ENCODE results near the gene PANK4. TPM values are rescaled to one million over a fixed set of nuclear protein-coding genes. Genes with fewer than 3 reads are reported as not detected.
"Not testable (repeated sequence)": the region's sequence is repeated elsewhere in the genome, so short reads cannot be mapped to it uniquely, and the experiment has no call there.

The PANK4 gene
- total RNA-seq, 1 experiment from 2014 or later, result 22.1 TPM

DNA sequence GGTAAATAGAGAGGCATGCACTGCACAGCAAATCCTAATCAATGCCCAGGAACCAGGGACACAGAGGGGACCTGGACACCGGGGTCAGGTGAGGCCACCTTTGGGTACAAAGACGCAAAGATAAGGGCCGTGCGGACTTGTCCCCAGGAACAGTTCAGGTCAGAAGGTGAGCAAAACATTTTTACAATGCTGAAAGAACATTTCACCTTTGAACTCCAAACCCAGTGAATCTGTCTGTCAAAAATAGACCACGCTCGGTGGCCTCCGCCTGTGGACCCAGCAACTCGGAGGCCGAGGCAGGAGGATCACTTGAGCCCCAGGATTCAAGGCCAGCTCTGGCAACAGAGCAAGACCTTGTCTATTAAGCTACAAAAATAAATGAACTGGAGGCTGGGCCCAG lies 45.0 kb upstream of the PANK4 start:
- peaks cover 23% of the 10 kb centered on the region for H3K27me3 Mint-ChIP-seq (ENCODE audit: insufficient read depth, unreplicated experiment)

GRCh38 chr1:2570332-2570731 lies 43.9 kb upstream of the PANK4 start:
- ChIA-PET POLR2A (no interaction called here), CTCF (no interaction called here)
- no TSS peak for BruUV-seq (replicated peaks)
- peaks cover 10% of the 10 kb centered on the region for H3K9me3 Mint-ChIP-seq (ENCODE audit: unreplicated experiment)
- TF ChIP-seq, protein P1, sequence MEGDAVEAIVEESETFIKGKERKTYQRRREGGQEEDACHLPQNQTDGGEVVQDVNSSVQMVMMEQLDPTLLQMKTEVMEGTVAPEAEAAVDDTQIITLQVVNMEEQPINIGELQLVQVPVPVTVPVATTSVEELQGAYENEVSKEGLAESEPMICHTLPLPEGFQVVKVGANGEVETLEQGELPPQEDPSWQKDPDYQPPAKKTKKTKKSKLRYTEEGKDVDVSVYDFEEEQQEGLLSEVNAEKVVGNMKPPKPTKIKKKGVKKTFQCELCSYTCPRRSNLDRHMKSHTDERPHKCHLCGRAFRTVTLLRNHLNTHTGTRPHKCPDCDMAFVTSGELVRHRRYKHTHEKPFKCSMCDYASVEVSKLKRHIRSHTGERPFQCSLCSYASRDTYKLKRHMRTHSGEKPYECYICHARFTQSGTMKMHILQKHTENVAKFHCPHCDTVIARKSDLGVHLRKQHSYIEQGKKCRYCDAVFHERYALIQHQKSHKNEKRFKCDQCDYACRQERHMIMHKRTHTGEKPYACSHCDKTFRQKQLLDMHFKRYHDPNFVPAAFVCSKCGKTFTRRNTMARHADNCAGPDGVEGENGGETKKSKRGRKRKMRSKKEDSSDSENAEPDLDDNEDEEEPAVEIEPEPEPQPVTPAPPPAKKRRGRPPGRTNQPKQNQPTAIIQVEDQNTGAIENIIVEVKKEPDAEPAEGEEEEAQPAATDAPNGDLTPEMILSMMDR (IDR thresholded peaks at IDR 0.05; ENCODE audit: unreplicated experiment), result no peak
- no peak overlapping the region for H3K4me3 Mint-ChIP-seq (ENCODE audit: unreplicated experiment)
- DNase-seq (ENCODE audit: unreplicated experiment), result no peak
- H3K36me3 Mint-ChIP-seq (ENCODE audit: insufficient read depth, unreplicated experiment), result no peaks in the 10 kb centered on the region
- no peak overlapping the region for H3K27ac Mint-ChIP-seq (ENCODE audit: low read depth, unreplicated experiment)
- peaks cover 29% of the 10 kb centered on the region for H3K27me3 Mint-ChIP-seq (ENCODE audit: insufficient read depth, unreplicated experiment)
- H3K4me1 Mint-ChIP-seq (ENCODE audit: insufficient read depth, unreplicated experiment), result no peaks in the 10 kb centered on the region
- intact Hi-C loops (cut with micrococcal nuclease), result no loop called here

More for the DNA sequence above, 45.0 kb upstream of the PANK4 start:
- TF ChIP-seq, protein P1 (IDR thresholded peaks at IDR 0.05; ENCODE audit: unreplicated experiment), result no peak
- no peaks in the 10 kb centered on the region for H3K4me1 Mint-ChIP-seq (ENCODE audit: insufficient read depth, unreplicated experiment)
- ChIA-PET POLR2A (no interaction called here), CTCF (no interaction called here)
- intact Hi-C loops (cut with micrococcal nuclease), result no loop called here
- no peaks in the 10 kb centered on the region for H3K36me3 Mint-ChIP-seq (ENCODE audit: insufficient read depth, unreplicated experiment)
- H3K4me3 Mint-ChIP-seq (ENCODE audit: unreplicated experiment), result no peak overlapping the region
- H3K9me3 Mint-ChIP-seq (ENCODE audit: unreplicated experiment), result peaks cover 10% of the 10 kb centered on the region
- H3K27ac Mint-ChIP-seq (ENCODE audit: low read depth, unreplicated experiment), result no peak overlapping the region
- BruUV-seq (replicated peaks), result no TSS peak
- no peak for DNase-seq (ENCODE audit: unreplicated experiment)

DNA sequence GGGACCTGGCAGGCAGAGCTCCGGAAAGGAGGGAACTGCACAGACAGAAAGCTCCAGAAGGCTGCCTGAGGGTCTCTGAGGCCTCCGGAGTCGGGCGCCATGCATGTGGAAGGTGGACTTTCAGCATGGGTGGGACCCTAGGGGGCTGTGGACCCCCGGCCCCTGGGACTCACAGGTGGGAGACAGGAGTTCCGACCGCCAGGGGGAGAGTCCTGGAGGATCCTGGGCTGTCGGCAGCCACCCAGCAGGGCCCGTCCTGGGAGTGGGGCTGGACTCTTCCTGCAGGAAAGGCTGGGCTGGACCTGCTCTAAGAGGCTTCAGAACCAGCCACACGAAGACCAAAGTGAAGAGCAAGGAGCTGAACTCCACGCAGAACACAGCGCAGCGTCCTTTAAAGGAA lies 43.3 kb upstream of the PANK4 start:
- H3K27ac Mint-ChIP-seq (ENCODE audit: low read depth, unreplicated experiment); BruUV-seq (replicated peaks); H3K4me1 Mint-ChIP-seq (ENCODE audit: insufficient read depth, unreplicated experiment); POLR2A ChIA-PET; H3K4me3 Mint-ChIP-seq (ENCODE audit: unreplicated experiment); H3K36me3 Mint-ChIP-seq (ENCODE audit: insufficient read depth, unreplicated experiment); CTCF ChIA-PET; DNase-seq (ENCODE audit: unreplicated experiment); H3K9me3 Mint-ChIP-seq (ENCODE audit: unreplicated experiment); intact Hi-C loops (cut with micrococcal nuclease): not testable (repeated sequence)
- peaks cover 35% of the 10 kb centered on the region for H3K27me3 Mint-ChIP-seq (ENCODE audit: insufficient read depth, unreplicated experiment)

GRCh38 chr1:2569060-2569459 lies 42.7 kb upstream of the PANK4 start:
- DNase-seq (ENCODE audit: unreplicated experiment), result no peak
- CTCF ChIA-PET, result no interaction called here
- Mint-ChIP-seq H3K4me1 (ENCODE audit: insufficient read depth, unreplicated experiment) (no peaks in the 10 kb centered on the region), H3K4me3 (ENCODE audit: unreplicated experiment) (no peak overlapping the region), H3K36me3 (ENCODE audit: insufficient read depth, unreplicated experiment) (no peaks in the 10 kb centered on the region), H3K27ac (ENCODE audit: low read depth, unreplicated experiment) (no peak overlapping the region), H3K27me3 (ENCODE audit: insufficient read depth, unreplicated experiment) (peaks cover 33% of the 10 kb centered on the region), H3K9me3 (ENCODE audit: unreplicated experiment) (peaks cover 10% of the 10 kb centered on the region)
- no TSS peak for BruUV-seq (replicated peaks)
- TF ChIP-seq, protein P1 (IDR thresholded peaks at IDR 0.05; ENCODE audit: unreplicated experiment), result no peak
- POLR2A ChIA-PET, result no interaction called here
- intact Hi-C loops (cut with micrococcal nuclease), result no loop called here

- H3K4me3 Mint-ChIP-seq (ENCODE audit: unreplicated experiment); POLR2A ChIA-PET; intact Hi-C loops (cut with micrococcal nuclease); H3K27ac Mint-ChIP-seq (ENCODE audit: low read depth, unreplicated experiment); CTCF ChIA-PET; BruUV-seq (replicated peaks); H3K36me3 Mint-ChIP-seq (ENCODE audit: insufficient read depth, unreplicated experiment); H3K9me3 Mint-ChIP-seq (ENCODE audit: unreplicated experiment); DNase-seq (ENCODE audit: unreplicated experiment); H3K4me1 Mint-ChIP-seq (ENCODE audit: insufficient read depth, unreplicated experiment): not testable (repeated sequence)
- peaks cover 26% of the 10 kb centered on the region for H3K27me3 Mint-ChIP-seq (ENCODE audit: insufficient read depth, unreplicated experiment)
These were observed 41.9 kb upstream of the PANK4 start for GRCh38 chr1:2568187-2568816.
